ENCODE data around the gene MEX3B. TPM values are rescaled to one million over a fixed set of nuclear protein-coding genes. Genes with fewer than 3 reads are reported as not detected.

The MEX3B gene
- total RNA-seq, 1 experiment from 2014 or later, result 2.0 TPM

GRCh38 chr15:82086243-82086995 lies 40.6 kb upstream of the MEX3B start:
- H3K4me3 Mint-ChIP-seq (ENCODE audit: low read depth, unreplicated experiment), result no peak overlapping the region
- DNase-seq, result no peak
- peaks cover 92% of the 10 kb centered on the region for H3K27me3 Mint-ChIP-seq (ENCODE audit: unreplicated experiment)
- H3K27ac Mint-ChIP-seq (ENCODE audit: unreplicated experiment), result no peak overlapping the region
- BruUV-seq (replicated peaks), result no TSS peak
- intact Hi-C loops (cut with micrococcal nuclease; ENCODE audit: unreplicated experiment), result no loop called here
- H3K36me3 Mint-ChIP-seq (ENCODE audit: insufficient read depth, unreplicated experiment), result no peaks in the 10 kb centered on the region
- CTCF ChIA-PET, result interaction anchor here (1.0 kb wide), 1 partner anchor 24 kb away, joined by 3 read pairs; no protein-coding TSS in a partner anchor
- H3K4me1 Mint-ChIP-seq (ENCODE audit: low read depth, unreplicated experiment), result no peaks in the 10 kb centered on the region
- H3K9me3 Mint-ChIP-seq (ENCODE audit: low read depth, unreplicated experiment), result no peaks in the 10 kb centered on the region
- no peak for TF ChIP-seq CTCF (IDR thresholded peaks at IDR 0.05; ENCODE audit: unreplicated experiment)

- intact Hi-C loops (cut with micrococcal nuclease; ENCODE audit: unreplicated experiment), result no loop called here
- Mint-ChIP-seq H3K4me1 (ENCODE audit: low read depth, unreplicated experiment) (no peaks in the 10 kb centered on the region), H3K27ac (ENCODE audit: unreplicated experiment) (no peak overlapping the region), H3K27me3 (ENCODE audit: unreplicated experiment) (peaks cover 84% of the 10 kb centered on the region), H3K4me3 (ENCODE audit: low read depth, unreplicated experiment) (no peak overlapping the region), H3K36me3 (ENCODE audit: insufficient read depth, unreplicated experiment) (no peaks in the 10 kb centered on the region), H3K9me3 (ENCODE audit: low read depth, unreplicated experiment) (no peaks in the 10 kb centered on the region)
- DNase-seq, result no peak
- TF ChIP-seq CTCF (IDR thresholded peaks at IDR 0.05; ENCODE audit: unreplicated experiment), result peak; percentile 17
- BruUV-seq (replicated peaks), result no TSS peak
- CTCF ChIA-PET, result interaction anchor here (0.6 to 1.0 kb wide), 2 partner anchors 24 to 268 kb away, joined by 3 read pairs; no protein-coding TSS in a partner anchor
Measured at GRCh38 chr15:82081914-82082762, 36.3 kb upstream of the MEX3B start.

DNA sequence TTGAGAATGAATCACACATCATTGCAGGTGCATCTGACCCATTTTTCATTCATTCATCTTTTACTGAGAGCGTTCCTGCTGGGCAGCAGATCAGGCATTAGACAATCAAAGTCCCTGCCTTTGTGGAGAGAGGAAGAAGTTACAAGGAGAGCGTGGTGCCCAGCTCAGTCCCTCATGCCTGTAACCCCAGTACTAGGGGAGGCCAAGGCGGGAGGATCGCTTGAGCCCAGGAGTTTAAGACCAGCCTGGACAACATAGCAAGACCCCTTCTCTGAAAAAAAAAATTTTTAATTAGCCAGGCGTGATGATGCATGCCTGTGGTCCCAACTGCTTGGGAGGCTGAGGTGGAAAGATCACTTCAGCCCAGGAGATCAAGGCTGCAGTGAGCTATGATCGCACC lies 35.0 kb upstream of the MEX3B start:
- Mint-ChIP-seq H3K27me3 (ENCODE audit: unreplicated experiment) (peaks cover 85% of the 10 kb centered on the region), H3K27ac (ENCODE audit: unreplicated experiment) (no peak overlapping the region), H3K4me1 (ENCODE audit: low read depth, unreplicated experiment) (no peaks in the 10 kb centered on the region), H3K4me3 (ENCODE audit: low read depth, unreplicated experiment) (no peak overlapping the region), H3K9me3 (ENCODE audit: low read depth, unreplicated experiment) (no peaks in the 10 kb centered on the region), H3K36me3 (ENCODE audit: insufficient read depth, unreplicated experiment) (no peaks in the 10 kb centered on the region)
- TF ChIP-seq CTCF (IDR thresholded peaks at IDR 0.05; ENCODE audit: unreplicated experiment), result no peak
- CTCF ChIA-PET, result no interaction called here
- intact Hi-C loops (cut with micrococcal nuclease; ENCODE audit: unreplicated experiment), result no loop called here
- BruUV-seq (replicated peaks), result no TSS peak
- no peak for DNase-seq

DNA sequence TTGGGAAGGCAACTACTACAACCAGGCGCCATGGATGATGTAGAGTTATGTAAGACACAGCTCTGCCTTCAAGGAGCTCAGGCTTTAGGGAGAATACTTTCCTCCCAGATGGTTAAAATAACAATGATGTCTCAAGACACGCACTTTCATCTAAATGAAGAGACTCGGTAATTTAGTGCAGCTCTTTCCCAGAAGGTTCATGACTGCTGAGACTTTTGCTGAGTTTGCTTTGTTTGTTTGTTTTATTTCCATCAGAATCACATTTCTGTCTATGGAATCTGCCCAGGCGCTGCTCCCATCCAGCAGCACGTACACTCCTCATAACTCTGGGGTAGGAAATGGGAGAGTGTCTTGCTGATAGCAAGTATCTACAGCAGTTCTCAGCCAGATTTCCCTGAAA lies 33.9 kb upstream of the MEX3B start:
- no peak overlapping the region for H3K4me3 Mint-ChIP-seq (ENCODE audit: low read depth, unreplicated experiment)
- intact Hi-C loops (cut with micrococcal nuclease; ENCODE audit: unreplicated experiment), result no loop called here
- no peaks in the 10 kb centered on the region for H3K36me3 Mint-ChIP-seq (ENCODE audit: insufficient read depth, unreplicated experiment)
- no peak for DNase-seq
- no peak for TF ChIP-seq CTCF (IDR thresholded peaks at IDR 0.05; ENCODE audit: unreplicated experiment)
- H3K4me1 Mint-ChIP-seq (ENCODE audit: low read depth, unreplicated experiment), result no peaks in the 10 kb centered on the region
- BruUV-seq (replicated peaks), result no TSS peak
- no peaks in the 10 kb centered on the region for H3K9me3 Mint-ChIP-seq (ENCODE audit: low read depth, unreplicated experiment)
- peaks cover 80% of the 10 kb centered on the region for H3K27me3 Mint-ChIP-seq (ENCODE audit: unreplicated experiment)
- no peak overlapping the region for H3K27ac Mint-ChIP-seq (ENCODE audit: unreplicated experiment)
- CTCF ChIA-PET, result interaction anchor here (0.6 kb wide), 1 partner anchor 180 kb away, joined by 3 read pairs; no protein-coding TSS in a partner anchor

Data from Calu3 (cell line).